ENCODE results near the gene SF1.

The SF1 gene

GRCh38 chr11:64754124-64754918, 24.0 kb downstream of the SF1 start:
- Histone ChIP-seq H3K4me3 (ENCODE audit: low read depth in 1 of 5, low read length in 5 of 5) (no peak overlapping the region), H3K36me3 (ENCODE audit: control insufficient read depth in 5 of 5, insufficient read depth in 5 of 5, low read length in 5 of 5) (peaks cover 0 to 26% (median 14%) of the 10 kb centered on the region in 5 donors), H3K27ac (ENCODE audit: low read depth, low read length) (no peak overlapping the region), H3K9ac (ENCODE audit: low read length in 5 of 5) (no peak overlapping the region), H3K27me3 (ENCODE audit: control insufficient read depth in 5 of 5, insufficient read depth in 4 of 5, low read length in 5 of 5) (no peaks in the 10 kb centered on the region), H3K9me3 (ENCODE audit: control insufficient read depth in 5 of 5, low read length in 5 of 5) (no peaks in the 10 kb centered on the region), H3K4me1 (ENCODE audit: control insufficient read depth in 5 of 5, insufficient read depth in 5 of 5, low read length in 5 of 5) (peaks cover 0 to 8% (median 6%) of the 10 kb centered on the region in 5 donors)

DNA sequence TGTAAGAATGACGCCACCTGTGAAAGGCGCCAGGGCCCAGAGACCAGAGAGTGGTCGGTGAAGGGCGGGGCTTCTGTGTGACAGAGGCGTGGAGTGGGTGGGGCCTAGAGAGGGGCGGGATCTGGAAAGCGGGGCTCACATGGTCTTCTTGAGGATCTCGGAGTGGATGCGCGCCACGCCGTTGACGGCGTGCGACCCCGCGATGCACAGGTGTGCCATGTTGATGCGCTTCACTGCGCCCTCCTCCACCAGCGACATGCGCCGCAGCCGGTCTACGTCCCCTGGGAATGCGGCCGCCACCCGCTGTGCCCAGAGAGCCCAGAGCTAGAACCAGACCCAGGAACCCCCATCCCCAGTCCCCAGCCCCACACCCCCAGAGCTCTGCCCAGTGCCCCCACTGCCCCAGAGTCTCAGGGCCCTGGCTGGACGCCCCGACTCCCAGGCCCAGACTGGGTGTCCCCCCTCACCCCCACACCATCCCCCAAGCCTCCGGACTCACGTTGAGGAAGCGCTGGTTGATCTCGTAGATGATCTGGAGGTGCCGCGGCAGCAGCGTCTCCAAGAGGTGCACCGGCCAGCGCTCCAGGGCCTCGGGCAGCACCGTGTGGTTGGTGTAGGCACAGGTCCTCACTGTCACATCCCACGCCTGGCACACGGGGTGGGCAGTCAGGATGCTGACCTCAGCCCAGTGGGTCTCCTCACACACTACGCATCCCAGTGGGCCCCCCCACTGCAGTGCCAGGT, 24.8 kb downstream of the SF1 start:
- no peak overlapping the region for H3K4me3 ChIP-seq (ENCODE audit: low read depth in 1 of 5, low read length in 5 of 5)
- H3K9me3 ChIP-seq (ENCODE audit: control insufficient read depth in 5 of 5, low read length in 5 of 5), result no peaks in the 10 kb centered on the region
- no peak overlapping the region for H3K9ac ChIP-seq (ENCODE audit: low read length in 5 of 5)
- peaks cover 0 to 26% (median 14%) of the 10 kb centered on the region in 5 donors for H3K36me3 ChIP-seq (ENCODE audit: control insufficient read depth in 5 of 5, insufficient read depth in 5 of 5, low read length in 5 of 5)
- peaks cover 0 to under 1% (median 0%) of the 10 kb centered on the region in 5 donors for H3K4me1 ChIP-seq (ENCODE audit: control insufficient read depth in 5 of 5, insufficient read depth in 5 of 5, low read length in 5 of 5)
- H3K27ac ChIP-seq (ENCODE audit: low read depth, low read length), result no peak overlapping the region
- H3K27me3 ChIP-seq (ENCODE audit: control insufficient read depth in 5 of 5, insufficient read depth in 4 of 5, low read length in 5 of 5), result no peaks in the 10 kb centered on the region

GRCh38 chr11:64753019-64753379, 25.3 kb downstream of the SF1 start:
- Histone ChIP-seq H3K9me3 (ENCODE audit: control insufficient read depth in 5 of 5, low read length in 5 of 5) (no peaks in the 10 kb centered on the region), H3K27ac (ENCODE audit: low read depth, low read length) (no peak overlapping the region), H3K4me1 (ENCODE audit: control insufficient read depth in 5 of 5, insufficient read depth in 5 of 5, low read length in 5 of 5) (peaks cover 0 to 2% (median 0%) of the 10 kb centered on the region in 5 donors), H3K9ac (ENCODE audit: low read length in 5 of 5) (no peak overlapping the region), H3K4me3 (ENCODE audit: low read depth in 1 of 5, low read length in 5 of 5) (no peak overlapping the region), H3K36me3 (ENCODE audit: control insufficient read depth in 5 of 5, insufficient read depth in 5 of 5, low read length in 5 of 5) (peaks cover 0 to 26% (median 14%) of the 10 kb centered on the region in 5 donors), H3K27me3 (ENCODE audit: control insufficient read depth in 5 of 5, insufficient read depth in 4 of 5, low read length in 5 of 5) (no peaks in the 10 kb centered on the region)

DNA sequence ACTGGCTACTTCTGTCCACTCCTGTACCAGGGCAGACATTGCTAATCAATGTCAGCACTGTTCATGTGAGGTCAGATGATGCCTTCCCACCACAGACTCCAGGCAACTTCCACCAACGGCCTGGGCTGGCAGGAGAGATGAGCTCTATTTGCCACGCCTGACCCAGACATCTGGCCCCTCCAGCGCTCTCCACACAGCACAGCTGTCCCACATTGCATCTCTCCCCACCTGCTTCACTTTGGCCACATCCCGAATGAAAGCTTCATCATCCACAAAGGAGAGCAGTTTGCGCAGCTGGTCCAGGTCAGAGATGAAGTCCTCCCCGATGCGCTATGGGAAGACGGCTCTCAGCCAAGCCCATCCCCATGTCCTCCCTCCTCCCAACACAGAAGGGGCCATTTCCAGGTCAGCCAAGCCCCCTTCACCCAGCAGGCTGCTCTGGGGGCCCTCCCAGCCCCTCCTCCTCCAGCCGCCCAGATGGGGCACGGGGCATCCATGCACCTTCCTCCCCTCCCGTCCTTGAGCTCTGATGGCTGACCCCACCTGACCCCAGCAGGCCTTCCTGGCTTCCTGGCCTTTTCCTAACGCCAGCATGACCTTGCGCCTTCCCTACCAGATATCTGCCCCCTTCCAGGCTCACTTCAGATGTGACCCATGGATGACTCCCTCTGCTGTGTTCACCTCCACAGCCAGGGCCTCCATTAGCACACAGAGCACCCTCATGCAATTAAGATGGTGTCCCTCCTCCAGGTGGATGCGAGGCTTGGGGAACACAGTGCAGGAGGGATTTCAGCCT, 26.0 kb downstream of the SF1 start:
- Histone ChIP-seq H3K27ac (ENCODE audit: low read depth, low read length) (no peak overlapping the region), H3K9ac (ENCODE audit: low read length in 5 of 5) (no peak overlapping the region), H3K36me3 (ENCODE audit: control insufficient read depth in 5 of 5, insufficient read depth in 5 of 5, low read length in 5 of 5) (peaks cover 0 to 26% (median 14%) of the 10 kb centered on the region in 5 donors), H3K9me3 (ENCODE audit: control insufficient read depth in 5 of 5, low read length in 5 of 5) (no peaks in the 10 kb centered on the region), H3K4me1 (ENCODE audit: control insufficient read depth in 5 of 5, insufficient read depth in 5 of 5, low read length in 5 of 5) (peaks cover 0 to 2% (median 0%) of the 10 kb centered on the region in 5 donors), H3K27me3 (ENCODE audit: control insufficient read depth in 5 of 5, insufficient read depth in 4 of 5, low read length in 5 of 5) (no peaks in the 10 kb centered on the region), H3K4me3 (ENCODE audit: low read depth in 1 of 5, low read length in 5 of 5) (no peak overlapping the region)

GRCh38 chr11:64751580-64751979, 26.8 kb downstream of the SF1 start:
- peaks cover 0 to 26% (median 14%) of the 10 kb centered on the region in 5 donors for H3K36me3 ChIP-seq (ENCODE audit: control insufficient read depth in 5 of 5, insufficient read depth in 5 of 5, low read length in 5 of 5)
- no peak overlapping the region for H3K27ac ChIP-seq (ENCODE audit: low read depth, low read length)
- no peaks in the 10 kb centered on the region for H3K9me3 ChIP-seq (ENCODE audit: control insufficient read depth in 5 of 5, low read length in 5 of 5)
- no peak overlapping the region for H3K4me3 ChIP-seq (ENCODE audit: low read depth in 1 of 5, low read length in 5 of 5)
- H3K9ac ChIP-seq (ENCODE audit: low read length in 5 of 5), result no peak overlapping the region
- no peaks in the 10 kb centered on the region for H3K27me3 ChIP-seq (ENCODE audit: control insufficient read depth in 5 of 5, insufficient read depth in 4 of 5, low read length in 5 of 5)
- H3K4me1 ChIP-seq (ENCODE audit: control insufficient read depth in 5 of 5, insufficient read depth in 5 of 5, low read length in 5 of 5), result peaks cover 0 to 3% (median 1%) of the 10 kb centered on the region in 5 donors

DNA sequence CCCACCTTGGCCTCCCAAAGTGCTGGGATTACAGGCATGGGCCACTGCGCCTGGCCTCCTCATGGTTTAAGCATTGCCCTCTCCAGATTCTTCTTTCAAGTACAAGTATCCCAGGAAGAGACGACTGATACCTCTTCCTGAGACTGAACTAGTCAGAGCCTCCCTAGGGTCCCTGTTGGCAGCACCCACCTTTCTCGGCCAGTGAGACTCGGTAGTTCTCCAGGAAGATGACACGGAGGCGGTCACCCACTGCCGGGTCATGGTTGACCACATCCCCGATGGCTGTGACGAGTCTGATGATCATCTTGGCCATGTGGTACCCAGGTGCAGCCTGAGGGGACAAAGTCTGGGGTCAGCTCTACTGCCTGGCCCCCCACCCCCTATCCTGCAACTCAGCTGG, 27.2 kb downstream of the SF1 start:
- peaks cover 0 to 26% (median 14%) of the 10 kb centered on the region in 5 donors for H3K36me3 ChIP-seq (ENCODE audit: control insufficient read depth in 5 of 5, insufficient read depth in 5 of 5, low read length in 5 of 5)
- H3K27me3 ChIP-seq (ENCODE audit: control insufficient read depth in 5 of 5, insufficient read depth in 4 of 5, low read length in 5 of 5), result no peaks in the 10 kb centered on the region
- H3K9me3 ChIP-seq (ENCODE audit: control insufficient read depth in 5 of 5, low read length in 5 of 5), result no peaks in the 10 kb centered on the region
- no peak overlapping the region for H3K9ac ChIP-seq (ENCODE audit: low read length in 5 of 5)
- no peak overlapping the region for H3K27ac ChIP-seq (ENCODE audit: low read depth, low read length)
- H3K4me1 ChIP-seq (ENCODE audit: control insufficient read depth in 5 of 5, insufficient read depth in 5 of 5, low read length in 5 of 5), result peaks cover 0 to 7% (median 6%) of the 10 kb centered on the region in 5 donors
- H3K4me3 ChIP-seq (ENCODE audit: low read depth in 1 of 5, low read length in 5 of 5), result no peak overlapping the region

- Histone ChIP-seq H3K27ac (ENCODE audit: low read depth, low read length) (no peak overlapping the region), H3K4me1 (ENCODE audit: control insufficient read depth in 5 of 5, insufficient read depth in 5 of 5, low read length in 5 of 5) (peaks cover 0 to 13% (median 10%) of the 10 kb centered on the region in 5 donors), H3K9me3 (ENCODE audit: control insufficient read depth in 5 of 5, low read length in 5 of 5) (no peaks in the 10 kb centered on the region), H3K4me3 (ENCODE audit: low read depth in 1 of 5, low read length in 5 of 5) (no peak overlapping the region), H3K27me3 (ENCODE audit: control insufficient read depth in 5 of 5, insufficient read depth in 4 of 5, low read length in 5 of 5) (no peaks in the 10 kb centered on the region), H3K9ac (ENCODE audit: low read length in 5 of 5) (no peak overlapping the region), H3K36me3 (ENCODE audit: control insufficient read depth in 5 of 5, insufficient read depth in 5 of 5, low read length in 5 of 5) (peaks cover 0 to 26% (median 14%) of the 10 kb centered on the region in 5 donors)
Observed at GRCh38 chr11:64750361-64751054, 27.8 kb downstream of the SF1 start.

DNA sequence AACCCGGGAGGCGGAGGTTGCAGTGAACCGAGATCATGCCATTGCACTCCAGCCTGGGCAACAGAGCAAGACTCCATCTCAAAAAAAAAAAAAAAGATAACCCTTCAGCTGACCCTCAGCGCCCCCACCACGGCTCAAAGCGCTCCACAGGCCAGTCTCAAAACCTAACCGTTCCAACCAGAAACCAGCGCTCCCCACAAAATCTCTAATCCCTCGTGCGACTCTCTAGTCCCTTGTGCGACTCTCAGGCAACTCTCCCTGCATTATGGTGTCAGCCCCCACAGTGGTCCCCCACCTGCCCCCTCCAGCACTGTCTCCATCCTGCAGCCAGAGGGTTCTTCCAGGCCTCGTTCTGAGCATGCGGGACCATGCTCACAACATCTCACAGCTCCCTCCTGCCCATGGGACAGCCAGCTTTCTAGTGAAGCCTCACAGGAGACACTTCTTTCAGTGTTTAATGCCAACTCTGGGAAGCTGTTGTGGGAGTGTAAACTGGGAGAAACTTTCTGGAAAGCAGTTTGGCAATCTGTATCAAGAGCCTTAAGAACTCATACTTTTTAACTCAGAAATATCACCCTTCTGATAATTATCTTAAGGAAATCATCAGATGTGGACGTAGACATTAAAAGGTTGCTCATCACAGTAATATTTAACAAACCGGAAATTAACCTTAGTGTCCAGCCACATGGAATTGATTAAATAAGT, 30.2 kb downstream of the SF1 start:
- no peaks in the 10 kb centered on the region for H3K9me3 ChIP-seq (ENCODE audit: control insufficient read depth in 5 of 5, low read length in 5 of 5)
- no peak overlapping the region for H3K4me3 ChIP-seq (ENCODE audit: low read depth in 1 of 5, low read length in 5 of 5)
- H3K36me3 ChIP-seq (ENCODE audit: control insufficient read depth in 5 of 5, insufficient read depth in 5 of 5, low read length in 5 of 5), result peaks cover 0 to 26% (median 14%) of the 10 kb centered on the region in 5 donors
- H3K27ac ChIP-seq (ENCODE audit: low read depth, low read length), result no peak overlapping the region
- peaks cover 0 to 33% (median 29%) of the 10 kb centered on the region in 5 donors for H3K4me1 ChIP-seq (ENCODE audit: control insufficient read depth in 5 of 5, insufficient read depth in 5 of 5, low read length in 5 of 5)
- H3K27me3 ChIP-seq (ENCODE audit: control insufficient read depth in 5 of 5, insufficient read depth in 4 of 5, low read length in 5 of 5), result peaks cover 0 to 8% (median 5%) of the 10 kb centered on the region in 5 donors
- no peak overlapping the region for H3K9ac ChIP-seq (ENCODE audit: low read length in 5 of 5)

DNA sequence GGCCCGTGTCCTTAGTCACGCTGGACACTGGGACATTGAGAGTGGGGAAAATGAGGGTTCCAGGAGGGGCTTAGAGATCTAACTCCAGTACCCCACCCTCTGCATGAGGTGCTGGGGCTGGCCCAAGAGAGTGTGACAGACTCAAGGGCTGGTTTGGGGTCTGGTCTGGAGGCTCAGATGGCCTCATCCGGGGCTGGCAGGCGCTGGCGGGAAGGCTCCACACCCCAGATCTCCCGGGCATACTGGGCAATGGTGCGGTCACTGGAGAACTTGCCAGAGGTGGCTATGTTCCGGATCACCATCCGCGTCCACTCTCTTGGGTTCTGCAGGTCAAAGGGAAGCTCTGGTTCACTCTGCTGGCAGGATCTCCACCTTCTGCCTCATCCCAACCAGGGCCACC, 31.9 kb downstream of the SF1 start:
- Histone ChIP-seq H3K27me3 (ENCODE audit: control insufficient read depth in 5 of 5, insufficient read depth in 4 of 5, low read length in 5 of 5) (peaks cover 7 to 15% (median 11%) of the 10 kb centered on the region in 5 donors), H3K27ac (ENCODE audit: low read depth, low read length) (no peak overlapping the region), H3K36me3 (ENCODE audit: control insufficient read depth in 5 of 5, insufficient read depth in 5 of 5, low read length in 5 of 5) (peaks cover 0 to 11% (median 6%) of the 10 kb centered on the region in 5 donors), H3K4me1 (ENCODE audit: control insufficient read depth in 5 of 5, insufficient read depth in 5 of 5, low read length in 5 of 5) (peaks cover 0 to 48% (median 45%) of the 10 kb centered on the region in 5 donors), H3K4me3 (ENCODE audit: low read depth in 1 of 5, low read length in 5 of 5) (no peak overlapping the region), H3K9me3 (ENCODE audit: control insufficient read depth in 5 of 5, low read length in 5 of 5) (no peaks in the 10 kb centered on the region), H3K9ac (ENCODE audit: low read length in 5 of 5) (peak overlapping the region in 1 of 5 donors; percentile 38)
